Tibial nerve (tissue), 4 donors: ENCODE measurements around the gene TH. TPM values are rescaled to one million over a fixed set of nuclear protein-coding genes. Genes with fewer than 3 reads are reported as not detected.

Experiments
- DNase-seq, 2 donors: peaks; one replicate each; pipeline ENCODE4 v3.0.0-alpha.2; 2019; ENCODE audit warnings: low spot score in 2 of 2
- H3K27ac ChIP-seq, 4 donors: fragments of 200-600 bp; sonication (generic) in 3 of 4; one replicate each; pipeline ENCODE4 v1.5.1; 2017 to 2019; ENCODE audit warnings: mild to moderate bottlenecking in 1 of 4
- H3K27me3 ChIP-seq, 2 donors: fragments of 200-600 bp; sonication (generic) in 1 of 2; one replicate each; pipeline versions ENCODE4 v1.5.1 to v1.6.0; 2017 to 2019
- H3K36me3 ChIP-seq, 3 donors: fragments of 200-600 bp; sonication (generic); one replicate each; pipeline ENCODE4 v1.5.1; 2018 to 2019
- H3K4me1 ChIP-seq, 4 donors: fragments of 200-600 bp; sonication (generic) in 3 of 4; one replicate each; pipeline ENCODE4 v1.5.1; 2017 to 2019
- H3K4me3 ChIP-seq, 4 donors: fragments of 200-600 bp; sonication (generic) in 3 of 4; one replicate each; pipeline ENCODE4 v1.5.1; 2017 to 2019; ENCODE audit warnings: mild to moderate bottlenecking in 1 of 4, moderate library complexity in 1 of 4
- H3K9me3 ChIP-seq, 4 donors: fragments of 200-600 bp; sonication (generic) in 3 of 4; one replicate each; pipeline ENCODE4 v1.5.1; 2017 to 2019
- CTCF ChIP-seq, 5 experiments: fragments of 200-600 bp in 3 of 5; fragments of 450-650 bp in 2 of 5; sonication (generic) in 3 of 5; IDR thresholded peaks; one replicate each; pipeline ENCODE4 v1.5.1; 2016 to 2019; ENCODE audit warnings: antibody characterized with exemption in 5 of 5, mild to moderate bottlenecking in 3 of 5, moderate library complexity in 2 of 5
- EP300 ChIP-seq, 2 donors: sonication (generic); formaldehyde crosslinking; IDR thresholded peaks; one replicate each; pipeline ENCODE4 v1.6.1; 2017; ENCODE audit warnings: antibody characterized with exemption in 2 of 2, mild to moderate bottlenecking in 1 of 2
- POLR2A ChIP-seq, 2 donors: fragments of 450-650 bp; IDR thresholded peaks; one replicate each; pipeline ENCODE4 v1.6.1; 2017; ENCODE audit warnings: antibody characterized with exemption in 2 of 2, mild to moderate bottlenecking in 2 of 2, moderate library complexity in 2 of 2
- WGBS, 2 donors: methylation state at CpG; one replicate each; pipeline ENCODE4 v1.1.5; 2018; 5-methylcytosine and 5-hydroxymethylcytosine counted together
- total RNA-seq, 4 donors: library from RNA; depleted of rRNA; stranded (reverse); fragments of >200 nt; gene quantifications; one replicate each; pipeline ENCODE4 v1.1.0, GENCODE V29; 2016

The TH gene
- total RNA-seq, 4 donors from 2014 or later, result 1.3 TPM; not detected in 3

GRCh38 chr11:2205214-2205720, 33.7 kb upstream of the TH start:
- TF ChIP-seq POLR2A (IDR thresholded peaks at IDR 0.05) (no peak), CTCF (IDR thresholded peaks at IDR 0.05) (no peak), EP300 (IDR thresholded peaks at IDR 0.05) (no peak)
- Histone ChIP-seq H3K27me3 (no peaks in the 10 kb centered on the region), H3K4me3 (no peak overlapping the region), H3K27ac (no peak overlapping the region), H3K9me3 (peaks cover 0 to 15% (median 0%) of the 10 kb centered on the region in 4 donors), H3K36me3 (no peaks in the 10 kb centered on the region), H3K4me1 (no peaks in the 10 kb centered on the region)
- WGBS, 2 donors, result 50 to 78% methylated on average over 1 of the region's 1 CpG
- no peak for DNase-seq

GRCh38 chr11:2204361-2205213, 33.0 kb upstream of the TH start:
- Histone ChIP-seq H3K27ac (no peak overlapping the region), H3K4me1 (no peaks in the 10 kb centered on the region), H3K27me3 (no peaks in the 10 kb centered on the region), H3K36me3 (no peaks in the 10 kb centered on the region), H3K9me3 (peaks cover 0 to 15% (median 0%) of the 10 kb centered on the region in 4 donors), H3K4me3 (no peak overlapping the region)
- no peak for TF ChIP-seq EP300 (IDR thresholded peaks at IDR 0.05)
- no peak for TF ChIP-seq CTCF (IDR thresholded peaks at IDR 0.05)
- TF ChIP-seq POLR2A (IDR thresholded peaks at IDR 0.05), result no peak
- 76 to 82% methylated on average over 8 to 13 of the region's 21 CpGs for WGBS, 2 donors
- no peak for DNase-seq

- H3K4me3 ChIP-seq, result no peak overlapping the region
- H3K36me3 ChIP-seq, result no peaks in the 10 kb centered on the region
- no peak overlapping the region for H3K27ac ChIP-seq
- WGBS, 2 donors, result 73 to 77% methylated on average over 13 to 22 of the region's 23 CpGs
- TF ChIP-seq EP300 (IDR thresholded peaks at IDR 0.05) (no peak), CTCF (IDR thresholded peaks at IDR 0.05) (no peak), POLR2A (IDR thresholded peaks at IDR 0.05) (no peak)
- no peaks in the 10 kb centered on the region for H3K4me1 ChIP-seq
- H3K9me3 ChIP-seq, result peaks cover 0 to 15% (median 0%) of the 10 kb centered on the region in 4 donors
- DNase-seq, result no peak
- H3K27me3 ChIP-seq, result no peaks in the 10 kb centered on the region
These were observed 32.0 kb upstream of the TH start for GRCh38 chr11:2203440-2204259.

GRCh38 chr11:2202900-2203439, 31.4 kb upstream of the TH start:
- H3K4me3 ChIP-seq, result no peak overlapping the region
- H3K9me3 ChIP-seq, result peaks cover 0 to 15% (median 0%) of the 10 kb centered on the region in 4 donors
- TF ChIP-seq POLR2A (IDR thresholded peaks at IDR 0.05), result no peak
- TF ChIP-seq CTCF (IDR thresholded peaks at IDR 0.05), result no peak
- no peak for TF ChIP-seq EP300 (IDR thresholded peaks at IDR 0.05)
- H3K36me3 ChIP-seq, result no peaks in the 10 kb centered on the region
- H3K27ac ChIP-seq, result no peak overlapping the region
- no peaks in the 10 kb centered on the region for H3K4me1 ChIP-seq
- DNase-seq, result no peak
- 74 to 75% methylated on average over 10 of the region's 10 CpGs for WGBS, 2 donors
- no peaks in the 10 kb centered on the region for H3K27me3 ChIP-seq
